Colonic mucosa (tissue), 4 donors: Measurements from ENCODE around the gene CAPRIN1. TPM values are rescaled to one million over a fixed set of nuclear protein-coding genes. Genes with fewer than 3 reads are reported as not detected.

Experiments
- DNase-seq: peaks from one replicate; pipeline ENCODE4 v3.0.0-alpha.2; 2020
- H3K27ac ChIP-seq: fragments of 200-600 bp; one replicate; pipeline ENCODE4 v1.8.0; 2021
- H3K27me3 ChIP-seq: fragments of 200-600 bp; one replicate; pipeline ENCODE4 v1.8.0; 2021
- H3K36me3 ChIP-seq: fragments of 200-600 bp; one replicate; pipeline ENCODE4 v1.8.0; 2021
- H3K4me1 ChIP-seq: fragments of 200-600 bp; one replicate; pipeline ENCODE4 v1.8.0; 2021; ENCODE audit warnings: mild to moderate bottlenecking
- H3K4me3 ChIP-seq: fragments of 200-600 bp; one replicate; pipeline ENCODE4 v1.8.0; 2021
- H3K9ac ChIP-seq, 2 donors: one replicate each; pipeline ENCODE4 v1.7.0; 2013; ENCODE audit warnings: control low read depth in 2 of 2, low read depth in 2 of 2, low read length in 2 of 2
- H3K9me3 ChIP-seq: fragments of 200-600 bp; one replicate; pipeline ENCODE4 v1.8.0; 2021
- CTCF ChIP-seq: fragments of 200-600 bp; IDR thresholded peaks from one replicate; pipeline ENCODE4 v1.8.0; 2022; ENCODE audit warnings: antibody characterized with exemption, mild to moderate bottlenecking
- intact Hi-C: fragments of 100-400 bp; cut with DNase I; formaldehyde crosslinking; loops from one replicate; pipeline ENCODE4 v1.14.1; 2022
- total RNA-seq, 2 donors: library from RNA; stranded (reverse); fragmentation: NEBNext Ultra II Directional in 1 of 2; extraction: Animal tissue kit (Norgen Biotek cat#: 25700) in 1 of 2; gene quantifications; one replicate each; pipeline ENCODE4 v1.2.1, GENCODE V29; 2021
- donor health status: healthy.
- donor health status: DM: no; HTN: no; CAD: no.
- donor health status: DM: no; HTN: no; CAD: no.

Gene CAPRIN1
- total RNA-seq, 2 donors from 2014 or later, result 182 to 274 TPM

- no peaks in the 10 kb centered on the region for H3K4me1 ChIP-seq
- no peak for TF ChIP-seq CTCF
- peaks cover 20% of the 10 kb centered on the region for H3K36me3 ChIP-seq
- intact Hi-C loops, result no loop called here
- H3K27me3 ChIP-seq, result no peaks in the 10 kb centered on the region
- H3K9ac ChIP-seq, result no peak overlapping the region
- no peak for DNase-seq
- H3K27ac ChIP-seq, result no peak overlapping the region
- no peak overlapping the region for H3K4me3 ChIP-seq
- no peaks in the 10 kb centered on the region for H3K9me3 ChIP-seq
Measured at GRCh38 chr11:34132261-34132965, 80.9 kb downstream of the CAPRIN1 start.

- H3K4me3 ChIP-seq, result no peak overlapping the region
- no peak overlapping the region for H3K9ac ChIP-seq
- H3K27ac ChIP-seq, result no peak overlapping the region
- peaks cover 18% of the 10 kb centered on the region for H3K36me3 ChIP-seq
- no peaks in the 10 kb centered on the region for H3K4me1 ChIP-seq
- no peak for DNase-seq
- no peaks in the 10 kb centered on the region for H3K9me3 ChIP-seq
- intact Hi-C loops, result no loop called here
- TF ChIP-seq CTCF, result no peak
- no peaks in the 10 kb centered on the region for H3K27me3 ChIP-seq
Measured at GRCh38 chr11:34134765-34135164, 83.2 kb downstream of the CAPRIN1 start.

- H3K9me3 ChIP-seq, result no peaks in the 10 kb centered on the region
- DNase-seq, result no peak
- no peak overlapping the region for H3K4me3 ChIP-seq
- intact Hi-C loops, result no loop called here
- peaks cover 18% of the 10 kb centered on the region for H3K36me3 ChIP-seq
- no peaks in the 10 kb centered on the region for H3K27me3 ChIP-seq
- no peak for TF ChIP-seq CTCF
- H3K4me1 ChIP-seq, result no peaks in the 10 kb centered on the region
- H3K27ac ChIP-seq, result no peak overlapping the region
- no peak overlapping the region for H3K9ac ChIP-seq
Measured at GRCh38 chr11:34135439-34135838, 83.9 kb downstream of the CAPRIN1 start.

GRCh38 chr11:34136420-34136819 lies 84.9 kb downstream of the CAPRIN1 start:
- H3K4me3 ChIP-seq, result no peak overlapping the region
- H3K27ac ChIP-seq, result no peak overlapping the region
- no peaks in the 10 kb centered on the region for H3K4me1 ChIP-seq
- peaks cover 18% of the 10 kb centered on the region for H3K36me3 ChIP-seq
- H3K9me3 ChIP-seq, result no peaks in the 10 kb centered on the region
- H3K27me3 ChIP-seq, result no peaks in the 10 kb centered on the region
- no peak overlapping the region for H3K9ac ChIP-seq
- DNase-seq, result no peak
- no peak for TF ChIP-seq CTCF
- intact Hi-C loops, result no loop called here

GRCh38 chr11:34139346-34139745 lies 87.8 kb downstream of the CAPRIN1 start:
- H3K36me3 ChIP-seq, result peaks cover 28% of the 10 kb centered on the region
- no peak for DNase-seq
- intact Hi-C loops, result no loop called here

More at GRCh38 chr11:34139346-34139745, 87.8 kb downstream of the CAPRIN1 start:
- Histone ChIP-seq H3K9ac (no peak overlapping the region), H3K9me3 (no peaks in the 10 kb centered on the region), H3K4me1 (no peaks in the 10 kb centered on the region), H3K27ac (no peak overlapping the region), H3K27me3 (no peaks in the 10 kb centered on the region), H3K4me3 (no peak overlapping the region)
- TF ChIP-seq CTCF, result no peak
